DOHH2 (cell line): ENCODE measurements around the gene ANP32A.
A peak's percentile ranks its signal among the peaks of the same experiment; 100 is the strongest.

ENCODE experiments used
- H3F3A ChIP-seq: fragments of 200-600 bp; sonication (generic), shearing (Covaris generic); 2 replicates; pipeline ENCODE4 v1.6.0; 2016; ENCODE audit warnings: antibody characterized with exemption, mild to moderate bottlenecking; ENCODE audit not compliant: control insufficient read depth, insufficient read depth
- H3K27ac ChIP-seq: fragments of 200-600 bp; sonication (generic); 2 replicates; pipeline ENCODE4 v1.5.1; 2014; ENCODE audit warnings: low read depth, mild to moderate bottlenecking, low read length, moderate library complexity
- H3K27me3 ChIP-seq: fragments of 200-600 bp; sonication (generic); 2 replicates; pipeline ENCODE4 v1.6.1; 2014; ENCODE audit warnings: mild to moderate bottlenecking, low read length, mixed read lengths; ENCODE audit not compliant: control insufficient read depth
- H3K36me3 ChIP-seq: fragments of 200-600 bp; sonication (generic); 2 replicates; pipeline ENCODE4 v1.6.1; 2014; ENCODE audit warnings: mild to moderate bottlenecking, low read length, moderate library complexity, mixed read lengths; ENCODE audit not compliant: control insufficient read depth
- H3K4me1 ChIP-seq: fragments of 200-600 bp; sonication (generic); 2 replicates; pipeline ENCODE4 v1.6.1; 2014; ENCODE audit warnings: mild to moderate bottlenecking, low read length, mixed read lengths; ENCODE audit not compliant: control insufficient read depth
- H3K4me2 ChIP-seq: fragments of 200-600 bp; sonication (generic); 2 replicates; pipeline ENCODE4 v1.6.0; 2014; ENCODE audit warnings: mild to moderate bottlenecking, low read length, moderate library complexity
- H3K4me3 ChIP-seq: fragments of 200-600 bp; sonication (generic); 2 replicates; pipeline ENCODE4 v1.5.1; 2014; ENCODE audit warnings: mild to moderate bottlenecking, low read length, mixed read lengths
- H3K79me2 ChIP-seq: fragments of 200-600 bp; sonication (generic); 2 replicates; pipeline ENCODE4 v1.6.1; 2014; ENCODE audit warnings: mild to moderate bottlenecking, low read length, mixed read lengths; ENCODE audit not compliant: control insufficient read depth
- H3K9me2 ChIP-seq: fragments of 200-600 bp; sonication (generic); replicated peaks from 2 replicates; pipeline ENCODE4 v1.6.1; 2014; ENCODE audit warnings: mild to moderate bottlenecking, low read length, mixed read lengths; ENCODE audit not compliant: control insufficient read depth
- H3K9me3 ChIP-seq: fragments of 200-600 bp; sonication (generic); 2 replicates; pipeline ENCODE4 v1.6.1; 2014; ENCODE audit warnings: antibody characterized with exemption, low read length, mixed read lengths; ENCODE audit not compliant: control insufficient read depth, insufficient read depth
- H4K20me1 ChIP-seq: fragments of 200-600 bp; sonication (generic); 2 replicates; pipeline ENCODE4 v1.6.0; 2014; ENCODE audit warnings: low read depth, mild to moderate bottlenecking, antibody characterized with exemption, low read length, moderate library complexity; ENCODE audit not compliant: control insufficient read depth, insufficient read depth
- EZH2phosphoT487 ChIP-seq: fragments of 200-600 bp; sonication (generic); IDR thresholded peaks from 2 replicates; pipeline ENCODE4 v1.6.1; 2017; ENCODE audit warnings: borderline replicate concordance, mild to moderate bottlenecking, antibody characterized with exemption, low read length, moderate library complexity, mixed read lengths
- TF ChIP-seq, protein P1 (sequence below): fragments of 200-600 bp; sonication (generic); IDR thresholded peaks from one replicate; pipeline ENCODE4 v1.5.1; 2014; ENCODE audit warnings: antibody characterized with exemption, mild to moderate bottlenecking, low read depth, low read length; ENCODE audit not compliant: poor library complexity, severe bottlenecking

Gene ANP32A

DNA sequence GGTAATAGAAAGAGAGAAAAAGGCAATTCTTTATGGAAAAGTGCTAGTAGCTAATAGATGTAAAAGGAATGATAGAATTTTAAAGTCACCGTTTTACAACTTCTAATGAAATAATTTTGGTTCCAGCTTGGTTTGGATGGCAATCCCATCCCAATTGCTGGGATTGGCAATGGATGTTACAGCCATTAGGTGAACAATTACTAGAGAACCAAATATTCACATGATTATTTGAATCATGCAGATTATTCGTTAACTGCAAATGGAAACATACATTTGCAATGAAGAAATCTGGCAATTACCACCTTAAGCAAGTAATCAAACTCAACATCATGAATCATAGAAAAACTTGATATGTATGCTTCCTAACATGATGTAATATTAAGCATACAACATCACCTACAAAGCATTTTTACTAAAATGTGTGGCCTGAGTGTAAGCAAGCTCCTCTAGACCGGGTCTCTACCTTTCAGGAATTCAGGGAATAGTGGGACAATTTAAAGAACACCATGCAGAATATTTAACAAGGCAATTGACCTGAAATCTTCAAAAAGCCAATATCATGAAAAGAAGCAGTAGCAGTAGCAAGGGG, 26.2 kb upstream of the ANP32A start:
- TF ChIP-seq, protein P1, sequence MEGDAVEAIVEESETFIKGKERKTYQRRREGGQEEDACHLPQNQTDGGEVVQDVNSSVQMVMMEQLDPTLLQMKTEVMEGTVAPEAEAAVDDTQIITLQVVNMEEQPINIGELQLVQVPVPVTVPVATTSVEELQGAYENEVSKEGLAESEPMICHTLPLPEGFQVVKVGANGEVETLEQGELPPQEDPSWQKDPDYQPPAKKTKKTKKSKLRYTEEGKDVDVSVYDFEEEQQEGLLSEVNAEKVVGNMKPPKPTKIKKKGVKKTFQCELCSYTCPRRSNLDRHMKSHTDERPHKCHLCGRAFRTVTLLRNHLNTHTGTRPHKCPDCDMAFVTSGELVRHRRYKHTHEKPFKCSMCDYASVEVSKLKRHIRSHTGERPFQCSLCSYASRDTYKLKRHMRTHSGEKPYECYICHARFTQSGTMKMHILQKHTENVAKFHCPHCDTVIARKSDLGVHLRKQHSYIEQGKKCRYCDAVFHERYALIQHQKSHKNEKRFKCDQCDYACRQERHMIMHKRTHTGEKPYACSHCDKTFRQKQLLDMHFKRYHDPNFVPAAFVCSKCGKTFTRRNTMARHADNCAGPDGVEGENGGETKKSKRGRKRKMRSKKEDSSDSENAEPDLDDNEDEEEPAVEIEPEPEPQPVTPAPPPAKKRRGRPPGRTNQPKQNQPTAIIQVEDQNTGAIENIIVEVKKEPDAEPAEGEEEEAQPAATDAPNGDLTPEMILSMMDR, result no peak
- TF ChIP-seq EZH2phosphoT487, result no peak
- Histone ChIP-seq H3K4me1 (peaks cover 85% of the 10 kb centered on the region), H4K20me1 (no peaks in the 10 kb centered on the region), H3K9me2 (no peaks in the 10 kb centered on the region), H3K36me3 (no peaks in the 10 kb centered on the region), H3F3A (peaks cover 15% of the 10 kb centered on the region), H3K4me2 (no peak overlapping the region), H3K27me3 (no peaks in the 10 kb centered on the region), H3K9me3 (no peaks in the 10 kb centered on the region), H3K4me3 (no peak overlapping the region), H3K79me2 (no peaks in the 10 kb centered on the region), H3K27ac (no peak overlapping the region)

DNA sequence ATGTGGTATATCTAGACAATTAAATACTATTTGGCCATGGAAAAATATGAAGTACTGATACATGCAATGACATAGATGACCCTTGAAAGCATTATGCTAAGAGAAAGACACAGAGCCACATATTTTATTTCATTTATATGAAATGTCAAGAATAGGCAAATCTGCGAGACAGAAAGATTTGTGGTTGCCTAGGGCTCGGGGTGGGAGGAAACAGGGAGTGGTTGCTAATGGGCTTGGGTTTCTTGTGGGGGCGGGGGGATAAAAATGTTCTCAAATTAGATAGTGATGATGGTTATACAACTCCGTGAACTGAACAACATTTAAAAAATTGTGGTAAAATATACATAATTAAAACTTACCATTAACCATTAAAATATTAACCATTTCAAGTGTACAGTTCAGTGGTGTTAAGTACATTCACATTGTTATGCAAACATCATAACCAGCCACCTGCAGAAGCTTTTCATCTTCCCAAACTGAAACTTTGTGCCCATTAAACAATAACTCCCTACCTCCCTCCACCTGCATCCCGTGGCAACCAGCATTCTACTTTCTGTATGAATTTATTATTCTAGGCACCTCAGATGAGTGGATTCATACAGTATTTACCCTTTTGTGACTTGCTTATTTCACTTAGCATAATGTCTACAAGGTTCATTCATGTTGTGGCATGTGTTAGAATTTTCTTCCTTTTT, 24.3 kb upstream of the ANP32A start:
- Histone ChIP-seq H3K4me3 (peak overlapping the region; percentile 74), H3K36me3 (no peaks in the 10 kb centered on the region), H3K9me3 (no peaks in the 10 kb centered on the region), H3K9me2 (no peaks in the 10 kb centered on the region), H3K79me2 (no peaks in the 10 kb centered on the region), H3K27me3 (no peaks in the 10 kb centered on the region), H4K20me1 (no peaks in the 10 kb centered on the region), H3K4me1 (peaks cover 65% of the 10 kb centered on the region), H3F3A (peaks cover 15% of the 10 kb centered on the region), H3K4me2 (peak overlapping the region; percentile 86), H3K27ac (peak overlapping the region; percentile 53)
- no peak for TF ChIP-seq EZH2phosphoT487
- TF ChIP-seq, protein P1, result no peak

DNA sequence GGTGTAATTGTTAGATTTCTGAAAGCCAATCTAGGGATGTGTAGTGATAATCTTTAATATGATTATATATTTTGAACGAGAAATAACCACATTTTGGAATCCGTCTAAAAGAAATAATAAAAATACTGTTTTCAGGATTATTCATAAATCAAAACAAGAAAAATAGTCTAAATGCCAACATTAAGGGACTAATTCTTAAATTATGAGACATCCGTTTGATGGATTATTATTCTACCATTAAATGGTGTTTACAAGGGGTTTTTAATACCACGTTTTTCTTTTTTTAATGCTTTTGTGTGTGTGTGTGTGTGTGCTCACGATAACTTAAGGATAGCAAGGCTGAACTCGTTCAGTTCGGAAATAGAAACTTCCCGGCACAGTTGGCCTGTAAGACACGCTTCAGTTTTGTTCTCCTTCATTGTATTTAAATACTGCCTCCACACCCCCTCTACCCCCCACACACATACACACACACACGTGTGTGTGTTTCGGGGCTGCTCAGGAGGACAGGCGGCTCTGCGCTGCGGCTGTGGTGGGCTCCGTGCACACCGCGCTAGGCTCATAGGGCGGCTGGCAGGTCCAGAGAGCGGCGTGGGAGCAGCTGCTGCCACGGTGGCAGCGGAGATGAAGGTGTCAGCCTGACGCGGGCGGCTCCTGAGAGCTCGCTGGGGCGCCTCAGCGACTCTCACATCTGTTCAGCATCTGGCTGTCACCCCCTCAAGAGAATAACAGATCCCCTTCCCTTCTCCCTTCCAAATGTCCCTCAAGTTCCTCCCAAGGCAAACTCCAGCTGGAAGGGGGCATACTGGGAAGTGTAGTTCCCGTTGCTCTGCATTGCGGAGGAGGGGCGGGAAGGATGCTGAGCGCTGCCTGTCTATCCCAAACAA, 23.0 kb upstream of the ANP32A start:
- peak overlapping the region; percentile 53 for H3K27ac ChIP-seq
- peak overlapping the region; percentile 86 for H3K4me2 ChIP-seq
- H4K20me1 ChIP-seq, result no peaks in the 10 kb centered on the region
- H3K79me2 ChIP-seq, result no peaks in the 10 kb centered on the region
- H3K4me1 ChIP-seq, result peaks cover 52% of the 10 kb centered on the region
- H3K9me3 ChIP-seq, result no peaks in the 10 kb centered on the region
- H3K36me3 ChIP-seq, result no peaks in the 10 kb centered on the region
- peaks cover 12% of the 10 kb centered on the region for H3F3A ChIP-seq
- peak overlapping the region; percentile 74 for H3K4me3 ChIP-seq
- TF ChIP-seq EZH2phosphoT487, result no peak
- TF ChIP-seq, protein P1, result no peak
- no peaks in the 10 kb centered on the region for H3K9me2 ChIP-seq
- no peaks in the 10 kb centered on the region for H3K27me3 ChIP-seq
